Duodenal mucosa (tissue), 2 donors: Measurements from ENCODE around the gene ABCA7.

Experiments
- H3K27ac ChIP-seq: one replicate; pipeline ENCODE4 v1.7.0; 2013; ENCODE audit warnings: low read depth, low read length
- H3K27me3 ChIP-seq, 2 donors: one replicate each; pipeline ENCODE4 v1.7.0; 2013; ENCODE audit warnings: low read length in 2 of 2, control low read depth in 1 of 2; ENCODE audit not compliant: insufficient read depth in 2 of 2, control insufficient read depth in 1 of 2
- H3K36me3 ChIP-seq, 2 donors: one replicate each; pipeline ENCODE4 v1.7.0; 2013; ENCODE audit warnings: low read length in 2 of 2, control low read depth in 1 of 2; ENCODE audit not compliant: insufficient read depth in 2 of 2, control insufficient read depth in 1 of 2
- H3K4me1 ChIP-seq, 2 donors: one replicate each; pipeline ENCODE4 v1.7.0; 2013; ENCODE audit warnings: low read length in 2 of 2, control low read depth in 1 of 2; ENCODE audit not compliant: insufficient read depth in 2 of 2, control insufficient read depth in 1 of 2
- H3K4me3 ChIP-seq, 2 donors: one replicate each; pipeline ENCODE4 v1.7.0; 2013; ENCODE audit warnings: low read length in 2 of 2, low read depth in 1 of 2
- H3K9ac ChIP-seq, 2 donors: one replicate each; pipeline ENCODE4 v1.7.0; 2013; ENCODE audit warnings: low read length in 2 of 2, low read depth in 1 of 2
- H3K9me3 ChIP-seq, 2 donors: one replicate each; pipeline ENCODE4 v1.7.0; 2013; ENCODE audit warnings: low read length in 2 of 2, control low read depth in 1 of 2; ENCODE audit not compliant: control insufficient read depth in 1 of 2

Gene ABCA7

GRCh38 chr19:1073956-1074517 lies 34.1 kb downstream of the ABCA7 start:
- peaks cover 23 to 36% of the 10 kb centered on the region in 2 donors for H3K4me1 ChIP-seq
- H3K9ac ChIP-seq, result no peak overlapping the region
- no peaks in the 10 kb centered on the region for H3K9me3 ChIP-seq
- peak overlapping the region in 1 of 2 donors; percentile 29 for H3K4me3 ChIP-seq
- H3K27ac ChIP-seq, result no peak overlapping the region
- peaks cover 10 to 19% of the 10 kb centered on the region in 2 donors for H3K27me3 ChIP-seq
- H3K36me3 ChIP-seq, result peaks cover 0 to 5% of the 10 kb centered on the region in 2 donors

GRCh38 chr19:1074544-1075283 lies 34.8 kb downstream of the ABCA7 start:
- peaks cover 16 to 29% of the 10 kb centered on the region in 2 donors for H3K4me1 ChIP-seq
- H3K4me3 ChIP-seq, result peak overlapping the region; percentile 50 to 57
- no peaks in the 10 kb centered on the region for H3K9me3 ChIP-seq
- H3K36me3 ChIP-seq, result peaks cover 0 to 5% of the 10 kb centered on the region in 2 donors
- H3K27ac ChIP-seq, result no peak overlapping the region
- H3K27me3 ChIP-seq, result peaks cover 10 to 15% of the 10 kb centered on the region in 2 donors
- no peak overlapping the region for H3K9ac ChIP-seq

- no peak overlapping the region for H3K9ac ChIP-seq
- peaks cover 6 to 11% of the 10 kb centered on the region in 2 donors for H3K27me3 ChIP-seq
- no peaks in the 10 kb centered on the region for H3K9me3 ChIP-seq
- no peak overlapping the region for H3K4me3 ChIP-seq
- peaks cover 16 to 29% of the 10 kb centered on the region in 2 donors for H3K4me1 ChIP-seq
- peaks cover 0 to 17% of the 10 kb centered on the region in 2 donors for H3K36me3 ChIP-seq
- H3K27ac ChIP-seq, result no peak overlapping the region
These were observed 36.1 kb downstream of the ABCA7 start for GRCh38 chr19:1076046-1076386.

GRCh38 chr19:1076951-1077350 lies 37.0 kb downstream of the ABCA7 start:
- peaks cover 0 to 17% of the 10 kb centered on the region in 2 donors for H3K36me3 ChIP-seq
- peak overlapping the region; percentile 58 to 61 for H3K4me3 ChIP-seq
- H3K9ac ChIP-seq, result no peak overlapping the region
- H3K27me3 ChIP-seq, result peaks cover 5 to 9% of the 10 kb centered on the region in 2 donors
- H3K27ac ChIP-seq, result no peak overlapping the region
- no peaks in the 10 kb centered on the region for H3K9me3 ChIP-seq
- H3K4me1 ChIP-seq, result peaks cover 16 to 34% of the 10 kb centered on the region in 2 donors

- Histone ChIP-seq H3K4me3 (no peak overlapping the region), H3K27me3 (no peaks in the 10 kb centered on the region), H3K9ac (no peak overlapping the region), H3K36me3 (peaks cover 0 to 19% of the 10 kb centered on the region in 2 donors), H3K27ac (no peak overlapping the region), H3K4me1 (peaks cover 16 to 40% of the 10 kb centered on the region in 2 donors), H3K9me3 (no peaks in the 10 kb centered on the region)
These were observed 39.7 kb downstream of the ABCA7 start for GRCh38 chr19:1079566-1080111.

- H3K9ac ChIP-seq, result no peak overlapping the region
- peaks cover 13 to 33% of the 10 kb centered on the region in 2 donors for H3K4me1 ChIP-seq
- no peaks in the 10 kb centered on the region for H3K27me3 ChIP-seq
- H3K4me3 ChIP-seq, result no peak overlapping the region
- no peak overlapping the region for H3K27ac ChIP-seq
- peaks cover 0 to 25% of the 10 kb centered on the region in 2 donors for H3K36me3 ChIP-seq
- no peaks in the 10 kb centered on the region for H3K9me3 ChIP-seq
These were observed 40.7 kb downstream of the ABCA7 start for GRCh38 chr19:1080360-1081161.

GRCh38 chr19:1081301-1082164 lies 41.6 kb downstream of the ABCA7 start:
- H3K36me3 ChIP-seq, result peaks cover 0 to 33% of the 10 kb centered on the region in 2 donors
- H3K4me1 ChIP-seq, result peaks cover 8 to 28% of the 10 kb centered on the region in 2 donors
- H3K9ac ChIP-seq, result no peak overlapping the region
- H3K27ac ChIP-seq, result peak overlapping the region; percentile 11
- H3K4me3 ChIP-seq, result peak overlapping the region; percentile 21 to 35
- H3K27me3 ChIP-seq, result no peaks in the 10 kb centered on the region
- H3K9me3 ChIP-seq, result no peaks in the 10 kb centered on the region

GRCh38 chr19:1082165-1082927 lies 42.4 kb downstream of the ABCA7 start:
- Histone ChIP-seq H3K9ac (peak overlapping the region; percentile 59 to 70), H3K36me3 (peaks cover 0 to 37% of the 10 kb centered on the region in 2 donors), H3K9me3 (no peaks in the 10 kb centered on the region), H3K4me3 (peak overlapping the region; percentile 63 to 64), H3K27me3 (no peaks in the 10 kb centered on the region), H3K4me1 (peaks cover 5 to 24% of the 10 kb centered on the region in 2 donors), H3K27ac (peak overlapping the region; percentile 81)
